NCI-H146 (cell line): Measurements from ENCODE around the gene ITGBL1.

Experiments
- DNase-seq: peaks from one replicate; lab custom pipeline; 2025; lab: John Stamatoyannopoulos, UW

Gene ITGBL1

GRCh38 chr13:101697745-101698144, 245.3 kb downstream of the ITGBL1 start:
- DNase-seq = no peak

- DNase-seq = no peak
These were observed 245.9 kb downstream of the ITGBL1 start for GRCh38 chr13:101698400-101698799.

- DNase-seq = no peak
These were observed 248.1 kb downstream of the ITGBL1 start for GRCh38 chr13:101700598-101700997.

GRCh38 chr13:101703081-101703480, 250.6 kb downstream of the ITGBL1 start:
- DNase-seq = no peak

GRCh38 chr13:101703838-101704237, 251.4 kb downstream of the ITGBL1 start:
- no peak for DNase-seq

GRCh38 chr13:101706651-101707050, 254.2 kb downstream of the ITGBL1 start:
- no peak for DNase-seq

GRCh38 chr13:101707659-101708058, 255.2 kb downstream of the ITGBL1 start:
- no peak for DNase-seq

GRCh38 chr13:101708115-101708514, 255.6 kb downstream of the ITGBL1 start:
- no peak for DNase-seq

GRCh38 chr13:101709952-101710351, 257.5 kb downstream of the ITGBL1 start:
- peak; percentile 55 for DNase-seq

GRCh38 chr13:101711307-101712025, 259.0 kb downstream of the ITGBL1 start:
- DNase-seq = no peak

GRCh38 chr13:101712026-101712348, 259.5 kb downstream of the ITGBL1 start:
- no peak for DNase-seq

- peak; percentile 63 for DNase-seq
These were observed 261.7 kb downstream of the ITGBL1 start for GRCh38 chr13:101714195-101714594.

- DNase-seq = no peak
These were observed 264.9 kb downstream of the ITGBL1 start for GRCh38 chr13:101717353-101717752.

- DNase-seq = no peak
These were observed 266.0 kb downstream of the ITGBL1 start for GRCh38 chr13:101718496-101718895.

GRCh38 chr13:101726681-101727080, 274.2 kb downstream of the ITGBL1 start:
- no peak for DNase-seq

- DNase-seq = no peak
These were observed 274.6 kb downstream of the ITGBL1 start for GRCh38 chr13:101727118-101727517.

- DNase-seq = peak; percentile 16
These were observed 275.5 kb downstream of the ITGBL1 start for GRCh38 chr13:101728021-101728420.

- no peak for DNase-seq
These were observed 276.1 kb downstream of the ITGBL1 start for GRCh38 chr13:101728615-101729014.

- DNase-seq = peak; percentile 15
These were observed 278.0 kb downstream of the ITGBL1 start for GRCh38 chr13:101730420-101731000.

GRCh38 chr13:101736566-101736965, 284.1 kb downstream of the ITGBL1 start:
- peak; percentile 44 for DNase-seq

GRCh38 chr13:101738336-101738735, 285.9 kb downstream of the ITGBL1 start:
- no peak for DNase-seq

GRCh38 chr13:101739382-101740178, 287.1 kb downstream of the ITGBL1 start:
- DNase-seq = no peak

GRCh38 chr13:101746513-101746912, 294.0 kb downstream of the ITGBL1 start:
- no peak for DNase-seq
